ENCODE data around the gene ARHGAP40. TPM values are rescaled to one million over a fixed set of nuclear protein-coding genes. Genes with fewer than 3 reads are reported as not detected.

Gene ARHGAP40
- total and polyA plus RNA-seq, 9 of the 15 experiments (the other 6 are each of a cell fraction or from before 2014, with no cell fraction given) = not detected

- TF ChIP-seq, protein P1, sequence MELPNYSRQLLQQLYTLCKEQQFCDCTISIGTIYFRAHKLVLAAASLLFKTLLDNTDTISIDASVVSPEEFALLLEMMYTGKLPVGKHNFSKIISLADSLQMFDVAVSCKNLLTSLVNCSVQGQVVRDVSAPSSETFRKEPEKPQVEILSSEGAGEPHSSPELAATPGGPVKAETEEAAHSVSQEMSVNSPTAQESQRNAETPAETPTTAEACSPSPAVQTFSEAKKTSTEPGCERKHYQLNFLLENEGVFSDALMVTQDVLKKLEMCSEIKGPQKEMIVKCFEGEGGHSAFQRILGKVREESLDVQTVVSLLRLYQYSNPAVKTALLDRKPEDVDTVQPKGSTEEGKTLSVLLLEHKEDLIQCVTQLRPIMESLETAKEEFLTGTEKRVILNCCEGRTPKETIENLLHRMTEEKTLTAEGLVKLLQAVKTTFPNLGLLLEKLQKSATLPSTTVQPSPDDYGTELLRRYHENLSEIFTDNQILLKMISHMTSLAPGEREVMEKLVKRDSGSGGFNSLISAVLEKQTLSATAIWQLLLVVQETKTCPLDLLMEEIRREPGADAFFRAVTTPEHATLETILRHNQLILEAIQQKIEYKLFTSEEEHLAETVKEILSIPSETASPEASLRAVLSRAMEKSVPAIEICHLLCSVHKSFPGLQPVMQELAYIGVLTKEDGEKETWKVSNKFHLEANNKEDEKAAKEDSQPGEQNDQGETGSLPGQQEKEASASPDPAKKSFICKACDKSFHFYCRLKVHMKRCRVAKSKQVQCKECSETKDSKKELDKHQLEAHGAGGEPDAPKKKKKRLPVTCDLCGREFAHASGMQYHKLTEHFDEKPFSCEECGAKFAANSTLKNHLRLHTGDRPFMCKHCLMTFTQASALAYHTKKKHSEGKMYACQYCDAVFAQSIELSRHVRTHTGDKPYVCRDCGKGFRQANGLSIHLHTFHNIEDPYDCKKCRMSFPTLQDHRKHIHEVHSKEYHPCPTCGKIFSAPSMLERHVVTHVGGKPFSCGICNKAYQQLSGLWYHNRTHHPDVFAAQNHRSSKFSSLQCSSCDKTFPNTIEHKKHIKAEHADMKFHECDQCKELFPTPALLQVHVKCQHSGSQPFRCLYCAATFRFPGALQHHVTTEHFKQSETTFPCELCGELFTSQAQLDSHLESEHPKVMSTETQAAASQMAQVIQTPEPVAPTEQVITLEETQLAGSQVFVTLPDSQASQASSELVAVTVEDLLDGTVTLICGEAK (IDR thresholded peaks at IDR 0.05) = peak; percentile 69
- TF ChIP-seq, protein P1 (CRISPR knock-in tag; IDR thresholded peaks at IDR 0.05) = no peak
- TF ChIP-seq ZNF274 (IDR thresholded peaks at IDR 0.05; ENCODE audit: borderline replicate concordance, low read depth, low read length) (peak; percentile 68), ETS2 (tag; IDR thresholded peaks at IDR 0.05; ENCODE audit: borderline replicate concordance, poor library complexity, severe bottlenecking) (no peak), DEAF1 (CRISPR knock-in tag; IDR thresholded peaks at IDR 0.05) (no peak), RBM34 (IDR thresholded peaks at IDR 0.05; ENCODE audit: borderline replicate concordance, insufficient read depth, low read length) (no peak), MXI1 (IDR thresholded peaks at IDR 0.05; ENCODE audit: low read depth, low read length) (no peak), ESRRA (IDR thresholded peaks at IDR 0.05; ENCODE audit: borderline replicate concordance, low read depth) (no peak), ZNF24 (IDR thresholded peaks at IDR 0.05) (no peak), CREB1 (IDR thresholded peaks at IDR 0.05) (no peak), CREB1 (CRISPR knock-in tag; IDR thresholded peaks at IDR 0.05) (no peak), CBX1 (IDR thresholded peaks at IDR 0.05; ENCODE audit: low read depth) (no peak), IRF2 (CRISPR knock-in tag; IDR thresholded peaks at IDR 0.05) (no peak)
- TF ChIP-seq, protein P2, sequence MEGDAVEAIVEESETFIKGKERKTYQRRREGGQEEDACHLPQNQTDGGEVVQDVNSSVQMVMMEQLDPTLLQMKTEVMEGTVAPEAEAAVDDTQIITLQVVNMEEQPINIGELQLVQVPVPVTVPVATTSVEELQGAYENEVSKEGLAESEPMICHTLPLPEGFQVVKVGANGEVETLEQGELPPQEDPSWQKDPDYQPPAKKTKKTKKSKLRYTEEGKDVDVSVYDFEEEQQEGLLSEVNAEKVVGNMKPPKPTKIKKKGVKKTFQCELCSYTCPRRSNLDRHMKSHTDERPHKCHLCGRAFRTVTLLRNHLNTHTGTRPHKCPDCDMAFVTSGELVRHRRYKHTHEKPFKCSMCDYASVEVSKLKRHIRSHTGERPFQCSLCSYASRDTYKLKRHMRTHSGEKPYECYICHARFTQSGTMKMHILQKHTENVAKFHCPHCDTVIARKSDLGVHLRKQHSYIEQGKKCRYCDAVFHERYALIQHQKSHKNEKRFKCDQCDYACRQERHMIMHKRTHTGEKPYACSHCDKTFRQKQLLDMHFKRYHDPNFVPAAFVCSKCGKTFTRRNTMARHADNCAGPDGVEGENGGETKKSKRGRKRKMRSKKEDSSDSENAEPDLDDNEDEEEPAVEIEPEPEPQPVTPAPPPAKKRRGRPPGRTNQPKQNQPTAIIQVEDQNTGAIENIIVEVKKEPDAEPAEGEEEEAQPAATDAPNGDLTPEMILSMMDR (IDR thresholded peaks at IDR 0.05 in 2 of 3, conservative IDR thresholded peaks at IDR 0.05 in 1 of 3; ENCODE audit: insufficient read depth in 2 of 3, low read depth in 1 of 3, low read length in 3 of 3) = no peak
Measured at GRCh38 chr20:38692436-38693411, 91.1 kb downstream of the ARHGAP40 start (continued).

All from K562 (cell line).